Body of pancreas (tissue), 4 donors: ENCODE measurements around the gene ADRA2A. TPM values are rescaled to one million over a fixed set of nuclear protein-coding genes. Genes with fewer than 3 reads are reported as not detected.

Source experiments
- ATAC-seq: fragments of 150-250 bp; one replicate; pipeline ENCODE4 v1.9.1; 2016
- DNase-seq, 4 donors: peaks; one replicate each; pipeline ENCODE4 v3.0.0-alpha.2; 2019
- H3K27ac ChIP-seq, 4 donors: fragments of 200-600 bp; sonication (generic); 1 replicate in 3 of 4; 2 replicates in 1 of 4; pipeline versions ENCODE4 v1.5.1 to v1.6.1; 2016 to 2019; ENCODE audit warnings: mild to moderate bottlenecking in 1 of 4, mixed read lengths in 1 of 4, moderate library complexity in 1 of 4
- H3K27me3 ChIP-seq, 2 donors: fragments of 200-600 bp; sonication (generic); one replicate each; pipeline ENCODE4 v1.6.0; 2016; ENCODE audit warnings: mild to moderate bottlenecking in 1 of 2
- H3K36me3 ChIP-seq, 2 donors: fragments of 200-600 bp; sonication (generic); replicated peaks in 1 of 2; 2 replicates each; pipeline ENCODE4 v1.5.1; 2016; ENCODE audit warnings: low read depth in 2 of 2; ENCODE audit not compliant: insufficient read depth in 1 of 2
- H3K4me1 ChIP-seq: fragments of 200-600 bp; sonication (generic); one replicate; pipeline ENCODE4 v1.6.0; 2016
- H3K4me3 ChIP-seq, 2 donors: fragments of 200-600 bp; sonication (generic); 1 replicate in 1 of 2; 2 replicates in 1 of 2; pipeline ENCODE4 v1.5.1; 2016 to 2019
- H3K9me3 ChIP-seq, 3 donors: fragments of 200-600 bp; sonication (generic); 1 replicate in 2 of 3; 2 replicates in 1 of 3; pipeline ENCODE4 v1.5.1; 2016
- CTCF ChIP-seq, 7 experiments: fragments of 450-650 bp in 4 of 7; fragments of 200-600 bp in 3 of 7; sonication (generic) in 3 of 7; IDR thresholded peaks; one replicate each; pipeline ENCODE4 v1.5.1; 2016 to 2019; ENCODE audit warnings: antibody characterized with exemption in 7 of 7
- POLR2A ChIP-seq, 3 donors: fragments of 450-650 bp; IDR thresholded peaks; one replicate each; pipeline ENCODE4 v1.6.1; 2016; ENCODE audit warnings: antibody characterized with exemption in 3 of 3, mild to moderate bottlenecking in 2 of 3
- WGBS, 2 donors: methylation state at CpG; one replicate each; pipeline ENCODE4 v1.1.5; 2017; 5-methylcytosine and 5-hydroxymethylcytosine counted together
- intact Hi-C: fragments of 100-400 bp; cut with DNase I; formaldehyde crosslinking; loops from one replicate; pipeline ENCODE4 v1.15.1; 2023
- total RNA-seq, 2 donors: library from RNA; depleted of rRNA; stranded (reverse); fragments of >200 nt; gene quantifications; one replicate each; pipeline ENCODE4 v1.1.0, GENCODE V29; 2016

ADRA2A gene
- total RNA-seq, 2 donors from 2014 or later = 25.4 to 115 TPM

- intact Hi-C loops = no loop called here
- H3K27ac ChIP-seq = no peak overlapping the region
- no peak for DNase-seq
- no peaks in the 10 kb centered on the region for H3K9me3 ChIP-seq
- no peaks in the 10 kb centered on the region for H3K36me3 ChIP-seq
- no peak for TF ChIP-seq POLR2A (IDR thresholded peaks at IDR 0.05)
- no peak for TF ChIP-seq CTCF (IDR thresholded peaks at IDR 0.05)
- no peaks in the 10 kb centered on the region for H3K27me3 ChIP-seq
- H3K4me3 ChIP-seq = no peak overlapping the region
- 82 to 89% methylated on average over 3 of the region's 3 CpGs for WGBS, 2 donors
- no peaks in the 10 kb centered on the region for H3K4me1 ChIP-seq
- no peak for ATAC-seq
Measured at GRCh38 chr10:111118758-111119157, 41.9 kb downstream of the ADRA2A start.

- no peaks in the 10 kb centered on the region for H3K27me3 ChIP-seq
- no peak overlapping the region for H3K4me3 ChIP-seq
- no peak for DNase-seq
- WGBS, 2 donors = 89 to 93% methylated on average over 4 of the region's 4 CpGs
- intact Hi-C loops = no loop called here
- no peak for ATAC-seq
- no peaks in the 10 kb centered on the region for H3K4me1 ChIP-seq
- H3K27ac ChIP-seq = no peak overlapping the region
- no peaks in the 10 kb centered on the region for H3K9me3 ChIP-seq
- no peak for TF ChIP-seq CTCF (IDR thresholded peaks at IDR 0.05)
- TF ChIP-seq POLR2A (IDR thresholded peaks at IDR 0.05) = no peak
- H3K36me3 ChIP-seq = no peaks in the 10 kb centered on the region
Measured at GRCh38 chr10:111119637-111120036, 42.8 kb downstream of the ADRA2A start.

GRCh38 chr10:111122127-111122526 lies 45.3 kb downstream of the ADRA2A start:
- no peak for TF ChIP-seq CTCF (IDR thresholded peaks at IDR 0.05)
- no peak for TF ChIP-seq POLR2A (IDR thresholded peaks at IDR 0.05)
- DNase-seq = no peak
- ATAC-seq = no peak
- no peaks in the 10 kb centered on the region for H3K27me3 ChIP-seq
- H3K4me1 ChIP-seq = no peaks in the 10 kb centered on the region
- no peaks in the 10 kb centered on the region for H3K9me3 ChIP-seq
- H3K4me3 ChIP-seq = no peak overlapping the region
- no peak overlapping the region for H3K27ac ChIP-seq
- H3K36me3 ChIP-seq = no peaks in the 10 kb centered on the region
- intact Hi-C loops = no loop called here

GRCh38 chr10:111123883-111124282 lies 47.1 kb downstream of the ADRA2A start:
- 85 to 90% methylated on average over 6 of the region's 6 CpGs for WGBS, 2 donors
- ATAC-seq (no peak), DNase-seq (no peak)
- H3K9me3 ChIP-seq = no peaks in the 10 kb centered on the region
- H3K4me1 ChIP-seq = peaks cover 2% of the 10 kb centered on the region
- intact Hi-C loops = no loop called here
- no peaks in the 10 kb centered on the region for H3K36me3 ChIP-seq
- no peaks in the 10 kb centered on the region for H3K27me3 ChIP-seq
- H3K4me3 ChIP-seq = no peak overlapping the region
- TF ChIP-seq POLR2A (IDR thresholded peaks at IDR 0.05) (no peak), CTCF (IDR thresholded peaks at IDR 0.05) (no peak)
- H3K27ac ChIP-seq = no peak overlapping the region

- no peak for TF ChIP-seq CTCF (IDR thresholded peaks at IDR 0.05)
- no peak for TF ChIP-seq POLR2A (IDR thresholded peaks at IDR 0.05)
- no peaks in the 10 kb centered on the region for H3K9me3 ChIP-seq
- WGBS, 2 donors = 85 to 89% methylated on average over 2 of the region's 2 CpGs
- intact Hi-C loops = no loop called here
- DNase-seq (no peak), ATAC-seq (no peak)
- peaks cover 4% of the 10 kb centered on the region for H3K4me1 ChIP-seq
- no peaks in the 10 kb centered on the region for H3K36me3 ChIP-seq
- H3K27ac ChIP-seq = no peak overlapping the region
- no peak overlapping the region for H3K4me3 ChIP-seq
- no peaks in the 10 kb centered on the region for H3K27me3 ChIP-seq
Measured at GRCh38 chr10:111125102-111125501, 48.3 kb downstream of the ADRA2A start.
